CD4-positive, CD25-positive, alpha-beta regulatory T cell (primary cell): Measurements from ENCODE around the gene ADAM8. TPM values are rescaled to one million over a fixed set of nuclear protein-coding genes. Genes with fewer than 3 reads are reported as not detected.
A peak's percentile ranks its signal among the peaks of the same experiment; 100 is the strongest.

Source experiments
- ATAC-seq, 2 donors: fragments of 150-1000 bp; cut with Tn5 transposase; one replicate each; pipeline ENCODE4 v1.10.0; 2021; ENCODE audit warnings: low read depth in 2 of 2, moderate number of reproducible peaks in 2 of 2, moderate library complexity in 1 of 2
- DNase-seq, 3 donors: peaks; one replicate each; pipeline versions ENCODE4 v3.0.0 to v3.0.0-alpha.2; 2012 to 2022; ENCODE audit warnings: mixed read lengths in 1 of 3
- H3K27ac ChIP-seq: one replicate; pipeline ENCODE4 v1.7.0; 2013; ENCODE audit warnings: mild to moderate bottlenecking, low read length; ENCODE audit not compliant: insufficient read depth, poor library complexity, severe bottlenecking
- H3K27me3 ChIP-seq: one replicate; pipeline ENCODE4 v1.7.0; 2013; ENCODE audit warnings: low read length; ENCODE audit not compliant: control insufficient read depth, insufficient read depth
- H3K36me3 ChIP-seq: one replicate; pipeline ENCODE4 v1.7.0; 2013; ENCODE audit warnings: mild to moderate bottlenecking, low read length, moderate library complexity; ENCODE audit not compliant: control insufficient read depth, insufficient read depth
- H3K4me1 ChIP-seq: 2 replicates; pipeline ENCODE4 v1.7.0; 2013; ENCODE audit warnings: mild to moderate bottlenecking, low read length; ENCODE audit not compliant: insufficient read depth, control insufficient read depth, poor library complexity, severe bottlenecking
- H3K4me3 ChIP-seq: one replicate; pipeline ENCODE4 v1.7.0; 2013; ENCODE audit warnings: low read depth, mild to moderate bottlenecking, low read length, moderate library complexity
- H3K9me3 ChIP-seq, 2 experiments: 1 replicate in 1 of 2; 2 replicates in 1 of 2; pipeline ENCODE4 v1.7.0; 2013; ENCODE audit warnings: low read length in 2 of 2, mild to moderate bottlenecking in 1 of 2, moderate library complexity in 1 of 2; ENCODE audit not compliant: control insufficient read depth in 2 of 2
- H3K27ac Mint-ChIP-seq, 3 donors: one replicate each; pipeline ENCODE4 v1.8.0; 2020 to 2022; ENCODE audit warnings: mild to moderate bottlenecking in 3 of 3, mixed read lengths in 3 of 3, moderate library complexity in 2 of 3
- H3K27me3 Mint-ChIP-seq: one replicate; pipeline ENCODE4 v1.8.0; 2022; ENCODE audit warnings: mild to moderate bottlenecking, mixed read lengths
- H3K36me3 Mint-ChIP-seq: one replicate; pipeline ENCODE4 v1.8.0; 2020; ENCODE audit warnings: mixed read lengths
- H3K4me1 Mint-ChIP-seq, 4 donors: one replicate each; pipeline ENCODE4 v1.8.0; 2020 to 2022; ENCODE audit warnings: mixed read lengths in 4 of 4, mild to moderate bottlenecking in 1 of 4
- H3K4me3 Mint-ChIP-seq, 4 donors: one replicate each; pipeline ENCODE4 v1.8.0; 2020 to 2022; ENCODE audit warnings: mild to moderate bottlenecking in 4 of 4, mixed read lengths in 4 of 4, moderate library complexity in 3 of 4
- H3K9me3 Mint-ChIP-seq, 7 donors: one replicate each; pipeline ENCODE4 v1.8.0; 2020 to 2022; ENCODE audit warnings: mixed read lengths in 7 of 7, mild to moderate bottlenecking in 3 of 7, moderate library complexity in 2 of 7
- polyA plus RNA-seq, 4 donors: library from polyadenylated mRNA; unstranded; fragments of 300-500 nt; fragmentation: Illumina TruSeq; gene quantifications; one replicate each; pipeline ENCODE4 v1.2.3, GENCODE V29; 2021
- total RNA-seq: library from RNA; stranded (reverse); gene quantifications from one replicate; pipeline ENCODE4 v1.2.3, GENCODE V29; 2022

ADAM8 gene
- total and polyA plus RNA-seq, 5 donors from 2014 or later, result 33.4 to 148 (median 54.3) TPM

DNA sequence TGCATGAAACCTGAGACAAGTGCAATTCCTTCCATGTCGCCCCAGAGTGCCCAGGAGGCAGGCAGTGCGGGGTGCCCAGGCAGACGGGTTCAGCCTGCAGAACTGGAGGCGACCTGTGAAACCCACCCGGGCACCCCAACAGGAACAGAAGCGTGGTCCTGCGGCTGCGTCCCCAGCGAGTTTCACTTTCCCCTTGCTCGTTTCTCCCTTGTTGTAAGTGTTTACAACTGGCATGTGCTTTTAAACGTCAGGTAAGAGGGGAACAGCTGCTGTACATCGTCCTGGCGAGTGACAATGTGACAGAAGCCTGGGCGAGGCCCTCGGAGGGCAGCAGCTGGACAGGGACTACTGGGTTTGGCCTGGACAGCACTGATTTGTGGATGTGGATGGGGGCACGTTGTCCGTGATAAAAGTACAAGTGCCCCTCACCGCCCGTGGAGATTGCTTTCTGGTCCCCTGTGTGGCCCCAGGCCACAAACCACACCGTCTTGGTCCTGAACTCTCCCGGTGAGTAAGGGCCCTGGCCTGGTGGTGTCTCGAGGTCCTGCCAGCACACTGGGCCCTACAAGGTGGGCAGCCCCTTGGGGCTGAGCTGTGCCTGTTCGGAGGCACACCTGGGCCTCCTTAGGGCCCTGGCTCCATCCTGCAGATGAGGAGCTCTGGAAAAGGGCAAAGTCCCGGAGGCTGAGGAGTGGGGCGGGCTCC lies 35.0 kb downstream of the ADAM8 start:
- no peaks in the 10 kb centered on the region for H3K9me3 Mint-ChIP-seq
- peak overlapping the region; percentile 62 to 78 (median 72) for H3K4me3 Mint-ChIP-seq
- Histone ChIP-seq H3K36me3 (no peaks in the 10 kb centered on the region), H3K27me3 (peaks cover 9% of the 10 kb centered on the region), H3K9me3 (no peaks in the 10 kb centered on the region), H3K4me1 (peaks cover 24% of the 10 kb centered on the region), H3K27ac (no peak overlapping the region), H3K4me3 (peak overlapping the region; percentile 32)
- peaks cover 0 to 21% (median 5%) of the 10 kb centered on the region in 4 donors for H3K4me1 Mint-ChIP-seq
- no peak overlapping the region for H3K27ac Mint-ChIP-seq
- DNase-seq (peak in 1 of 3 donors; percentile 40), ATAC-seq (no peak)
- H3K36me3 Mint-ChIP-seq, result no peaks in the 10 kb centered on the region
- H3K27me3 Mint-ChIP-seq, result peaks cover 39% of the 10 kb centered on the region

DNA sequence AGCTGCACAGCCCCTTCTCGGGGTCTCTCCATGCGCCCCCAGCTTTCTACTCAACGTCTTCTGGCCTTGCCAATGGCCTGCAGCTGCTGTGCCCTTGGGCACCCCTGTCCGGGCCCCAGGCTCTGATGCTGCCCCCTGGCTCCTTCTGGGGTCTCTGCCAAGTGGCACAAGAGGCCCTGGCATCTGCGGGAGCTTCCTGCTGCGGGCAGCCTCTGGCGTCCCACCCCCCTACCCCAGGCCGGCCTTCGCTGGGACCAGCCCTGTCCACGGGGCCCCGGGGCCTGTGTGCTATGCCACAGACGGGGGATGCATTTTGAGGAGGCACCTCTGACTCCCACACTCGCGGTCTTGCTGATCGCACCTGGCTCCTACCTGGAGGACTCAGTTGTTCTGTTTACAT lies 36.7 kb downstream of the ADAM8 start:
- Histone ChIP-seq H3K4me1 (peaks cover 40% of the 10 kb centered on the region), H3K27me3 (peaks cover 9% of the 10 kb centered on the region), H3K4me3 (no peak overlapping the region), H3K9me3 (no peaks in the 10 kb centered on the region), H3K27ac (no peak overlapping the region), H3K36me3 (no peaks in the 10 kb centered on the region)
- ATAC-seq (no peak), DNase-seq (no peak)
- Mint-ChIP-seq H3K27me3 (peaks cover 47% of the 10 kb centered on the region), H3K27ac (no peak overlapping the region), H3K36me3 (no peaks in the 10 kb centered on the region), H3K4me3 (no peak overlapping the region), H3K9me3 (no peaks in the 10 kb centered on the region), H3K4me1 (peaks cover 0 to 26% (median 5%) of the 10 kb centered on the region in 4 donors)

DNA sequence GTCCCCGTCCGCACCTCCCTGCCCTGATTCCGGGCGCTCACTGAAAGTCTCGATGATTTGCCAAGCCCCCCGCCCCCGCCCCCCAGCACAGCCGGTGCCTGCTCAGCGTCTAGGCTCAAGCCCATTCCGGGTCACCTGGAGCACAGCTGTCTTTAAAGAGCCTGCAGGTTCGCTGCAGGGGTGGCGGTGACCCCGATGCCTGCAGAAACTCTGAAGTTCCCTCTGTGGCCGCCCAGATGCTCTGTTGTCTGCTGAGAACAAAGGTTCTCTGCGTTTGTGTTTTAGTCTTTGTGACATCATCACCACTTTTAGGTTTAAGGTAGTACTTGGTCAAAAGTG lies 38.2 kb downstream of the ADAM8 start:
- Mint-ChIP-seq H3K27ac (no peak overlapping the region), H3K4me3 (peak overlapping the region in 1 of 4 donors; percentile 54), H3K27me3 (peaks cover 59% of the 10 kb centered on the region), H3K4me1 (peaks cover 0 to 29% (median 5%) of the 10 kb centered on the region in 4 donors), H3K36me3 (no peaks in the 10 kb centered on the region), H3K9me3 (no peaks in the 10 kb centered on the region)
- H3K4me3 ChIP-seq, result no peak overlapping the region
- no peak for ATAC-seq
- no peaks in the 10 kb centered on the region for H3K9me3 ChIP-seq
- H3K27me3 ChIP-seq, result peaks cover 9% of the 10 kb centered on the region
- H3K27ac ChIP-seq, result no peak overlapping the region
- H3K36me3 ChIP-seq, result no peaks in the 10 kb centered on the region
- peaks cover 40% of the 10 kb centered on the region for H3K4me1 ChIP-seq
- no peak for DNase-seq

DNA sequence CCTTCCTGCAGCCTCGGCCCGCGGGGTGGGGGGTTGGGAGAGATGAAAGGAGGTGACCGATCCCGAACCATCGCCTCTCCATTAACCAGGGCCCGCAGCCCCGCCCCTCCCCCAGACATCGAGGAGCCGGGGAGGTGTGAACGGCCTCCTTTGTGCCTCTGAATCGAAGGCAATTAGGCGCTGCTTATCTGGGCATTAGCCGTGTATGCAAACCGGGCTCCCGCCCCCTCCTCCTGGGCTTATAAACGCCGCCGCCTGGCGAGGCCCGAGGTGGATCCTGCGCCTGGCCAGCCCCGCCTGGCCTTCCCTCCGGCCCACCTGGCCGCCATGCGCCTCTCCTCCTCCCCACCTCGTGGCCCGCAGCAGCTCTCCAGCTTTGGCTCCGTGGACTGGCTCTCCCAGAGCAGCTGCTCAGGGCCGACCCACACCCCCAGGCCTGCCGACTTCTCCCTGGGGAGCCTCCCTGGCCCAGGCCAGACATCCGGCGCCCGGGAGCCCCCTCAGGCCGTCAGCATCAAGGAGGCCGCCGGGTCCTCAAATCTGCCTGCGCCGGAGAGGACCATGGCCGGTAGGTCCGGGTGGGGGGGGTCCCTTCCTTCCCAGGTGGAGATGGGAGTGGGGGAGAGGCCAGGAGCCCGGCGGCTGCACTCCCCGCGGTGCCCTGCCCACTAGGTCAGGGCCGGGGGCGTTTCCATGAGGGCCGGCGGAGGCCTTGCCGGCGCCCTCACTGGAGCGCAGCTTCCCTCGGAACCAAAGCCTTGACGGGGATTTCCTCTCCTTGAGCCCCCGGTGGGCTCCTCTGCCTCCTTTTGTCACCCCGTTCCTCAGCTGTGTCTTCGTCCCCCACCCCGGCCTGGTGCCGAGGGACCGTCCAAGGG lies 38.8 kb downstream of the ADAM8 start, which contains the start of gene VENTX:
Gene VENTX (plus strand): TSS at position 268 of the 878 bp plus-strand sequence. CDS start 60 bp downstream, at position 328.
- no peak for DNase-seq
- ATAC-seq, result no peak
- no peaks in the 10 kb centered on the region for H3K36me3 Mint-ChIP-seq
- peaks cover 40% of the 10 kb centered on the region for H3K4me1 ChIP-seq
- H3K27me3 ChIP-seq, result peaks cover 5% of the 10 kb centered on the region
- no peaks in the 10 kb centered on the region for H3K36me3 ChIP-seq
- no peak within 1 kb of the TSS for H3K27ac ChIP-seq
- H3K27me3 Mint-ChIP-seq, result peaks cover 65% of the 10 kb centered on the region
- peak within 1 kb of the TSS in 2 of 4 donors; percentile 51 to 54 for H3K4me3 Mint-ChIP-seq
- H3K9me3 ChIP-seq, result no peaks in the 10 kb centered on the region
- H3K9me3 Mint-ChIP-seq, result no peaks in the 10 kb centered on the region
- no peak within 1 kb of the TSS for H3K27ac Mint-ChIP-seq
- H3K4me1 Mint-ChIP-seq, result peaks cover 0 to 29% (median 5%) of the 10 kb centered on the region in 4 donors
- no peak within 1 kb of the TSS for H3K4me3 ChIP-seq

DNA sequence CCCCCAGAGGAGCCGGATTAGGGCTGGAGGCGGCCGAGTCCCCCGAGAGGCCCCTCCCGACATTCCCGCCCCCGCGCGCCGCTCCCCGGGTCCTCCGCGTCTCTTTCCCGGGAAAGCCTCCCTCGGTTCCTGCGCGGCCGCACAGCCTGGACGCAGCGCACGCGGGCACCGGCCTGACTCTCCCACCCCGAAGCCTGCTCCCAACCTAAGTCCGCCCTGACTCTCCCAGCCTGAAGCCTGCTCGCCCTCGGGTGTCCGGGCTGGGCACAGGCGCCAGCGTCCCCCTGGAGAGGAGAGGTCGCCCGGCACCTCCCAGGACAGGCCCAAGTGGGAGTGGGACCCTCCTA lies 39.5 kb downstream of the ADAM8 start:
- H3K27me3 Mint-ChIP-seq, result peaks cover 68% of the 10 kb centered on the region
- ATAC-seq (no peak), DNase-seq (no peak)
- H3K36me3 Mint-ChIP-seq, result no peaks in the 10 kb centered on the region
- no peak overlapping the region for H3K27ac Mint-ChIP-seq
- Histone ChIP-seq H3K27me3 (peaks cover 5% of the 10 kb centered on the region), H3K9me3 (no peaks in the 10 kb centered on the region), H3K4me1 (peaks cover 40% of the 10 kb centered on the region), H3K4me3 (no peak overlapping the region), H3K27ac (no peak overlapping the region), H3K36me3 (no peaks in the 10 kb centered on the region)
- peaks cover 0 to 27% (median 7%) of the 10 kb centered on the region in 4 donors for H3K4me1 Mint-ChIP-seq
- H3K4me3 Mint-ChIP-seq, result no peak overlapping the region
- H3K9me3 Mint-ChIP-seq, result no peaks in the 10 kb centered on the region

DNA sequence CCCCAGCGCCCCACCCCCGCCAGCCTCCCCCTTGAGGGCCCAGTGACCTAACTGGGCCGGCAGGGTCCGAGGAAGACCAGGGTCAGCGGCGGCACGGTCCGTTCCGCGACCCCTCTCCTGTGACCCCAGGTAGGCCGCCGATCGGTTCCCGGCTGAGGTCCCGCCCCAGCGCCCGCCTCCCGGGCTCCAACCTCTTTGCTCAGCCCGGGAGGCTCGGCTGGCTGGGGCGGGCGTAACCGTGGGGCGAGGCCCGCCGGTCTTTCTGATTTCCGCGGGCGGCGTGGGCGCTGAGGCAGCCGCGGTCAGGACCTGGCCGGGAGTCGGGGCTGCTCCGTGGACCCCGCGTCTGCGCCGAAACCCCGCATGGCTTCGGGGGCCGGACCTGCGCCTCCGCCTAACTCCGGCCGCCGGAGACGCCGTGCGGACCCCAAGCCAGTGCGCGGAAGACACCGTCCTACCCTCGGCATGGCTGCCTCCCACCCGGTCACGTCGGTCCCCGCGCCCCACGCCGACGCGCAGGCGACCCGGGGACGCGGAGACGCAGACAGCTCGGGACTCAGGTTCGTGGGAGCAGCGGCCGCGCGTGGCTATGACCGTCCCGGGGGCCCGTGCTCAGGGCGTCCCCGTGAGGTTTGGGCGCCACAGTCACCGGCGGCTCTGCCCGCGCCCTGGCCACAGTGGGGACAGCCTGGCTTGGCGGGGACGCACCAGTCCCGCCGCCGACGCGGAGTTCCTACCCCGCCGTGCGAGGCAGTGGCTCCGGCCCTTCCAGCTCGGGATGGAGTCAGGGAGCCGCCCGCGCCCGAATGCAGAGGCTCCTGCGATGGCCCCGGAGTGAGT lies 40.0 kb downstream of the ADAM8 start:
- Mint-ChIP-seq H3K4me1 (peaks cover 0 to 23% (median 7%) of the 10 kb centered on the region in 4 donors), H3K9me3 (no peaks in the 10 kb centered on the region), H3K36me3 (no peaks in the 10 kb centered on the region), H3K4me3 (no peak overlapping the region), H3K27me3 (peaks cover 70% of the 10 kb centered on the region), H3K27ac (no peak overlapping the region)
- H3K4me3 ChIP-seq, result no peak overlapping the region
- H3K9me3 ChIP-seq, result no peaks in the 10 kb centered on the region
- H3K27me3 ChIP-seq, result peaks cover 5% of the 10 kb centered on the region
- no peak overlapping the region for H3K27ac ChIP-seq
- H3K4me1 ChIP-seq, result peaks cover 35% of the 10 kb centered on the region
- no peak for DNase-seq
- no peaks in the 10 kb centered on the region for H3K36me3 ChIP-seq
- no peak for ATAC-seq

DNA sequence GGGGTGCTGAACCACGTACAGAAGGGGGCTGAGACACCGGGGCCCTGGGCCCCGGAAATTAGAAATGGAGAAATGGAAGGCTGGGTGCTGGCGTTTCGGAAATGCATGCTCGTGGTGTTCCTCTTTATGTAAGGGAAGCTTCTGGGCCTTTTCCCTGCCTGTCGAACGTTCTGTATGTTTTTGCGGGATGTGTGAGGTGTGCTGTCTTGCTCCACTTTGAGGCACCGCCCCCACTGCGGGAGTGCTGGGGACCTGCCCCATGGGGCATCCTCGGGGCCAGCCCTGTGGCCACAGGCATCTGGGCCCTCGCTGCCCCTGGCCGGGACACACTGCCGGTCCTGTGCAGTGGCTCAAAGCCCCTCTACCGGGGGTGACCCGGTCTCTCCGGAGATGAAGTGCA lies 40.7 kb downstream of the ADAM8 start:
- Histone ChIP-seq H3K9me3 (no peaks in the 10 kb centered on the region), H3K27me3 (peaks cover 5% of the 10 kb centered on the region), H3K4me3 (no peak overlapping the region), H3K36me3 (no peaks in the 10 kb centered on the region), H3K27ac (no peak overlapping the region), H3K4me1 (peaks cover 28% of the 10 kb centered on the region)
- Mint-ChIP-seq H3K9me3 (no peaks in the 10 kb centered on the region), H3K27ac (peak overlapping the region in 1 of 3 donors; percentile 14), H3K4me3 (peak overlapping the region; percentile 39 to 50 (median 46)), H3K36me3 (no peaks in the 10 kb centered on the region), H3K27me3 (peaks cover 69% of the 10 kb centered on the region), H3K4me1 (peaks cover 0 to 19% (median 5%) of the 10 kb centered on the region in 4 donors)
- ATAC-seq (no peak), DNase-seq (no peak)
